GM10266 (cell line): ENCODE results near the gene TGFBR2.

Experiments used
- DNase-seq: peaks from one replicate; pipeline ENCODE4 v3.0.0; 2012; ENCODE audit errors: extremely low spot score
- CTCF ChIP-seq: IDR thresholded peaks from 2 replicates; pipeline ENCODE4 v1.5.1; 2012; ENCODE audit warnings: mild to moderate bottlenecking, low read depth; ENCODE audit not compliant: control insufficient read depth, insufficient read depth; ENCODE audit errors: missing control alignments

TGFBR2 gene

GRCh38 chr3:30710017-30710416 is 103.6 kb downstream of the TGFBR2 start:
- TF ChIP-seq CTCF: no peak
- no peak for DNase-seq

- TF ChIP-seq CTCF: no peak
- DNase-seq: no peak
Measured at GRCh38 chr3:30711151-30711550, 104.8 kb downstream of the TGFBR2 start.

- no peak for TF ChIP-seq CTCF
- no peak for DNase-seq
Measured at GRCh38 chr3:30711867-30712266, 105.5 kb downstream of the TGFBR2 start.

- no peak for TF ChIP-seq CTCF
- no peak for DNase-seq
Measured at GRCh38 chr3:30712991-30713390, 106.6 kb downstream of the TGFBR2 start.

- TF ChIP-seq CTCF: no peak
- no peak for DNase-seq
Measured at GRCh38 chr3:30713885-30714503, 107.6 kb downstream of the TGFBR2 start.

- no peak for DNase-seq
- no peak for TF ChIP-seq CTCF
Measured at GRCh38 chr3:30719536-30719935, 113.1 kb downstream of the TGFBR2 start.

- no peak for TF ChIP-seq CTCF
- no peak for DNase-seq
Measured at GRCh38 chr3:30720586-30721313, 114.3 kb downstream of the TGFBR2 start.
